ENCODE measurements around the gene ATP6V1C2.
"Not testable (repeated sequence)": the region's sequence is repeated elsewhere in the genome, so short reads cannot be mapped to it uniquely, and the experiment has no call there.

Gene ATP6V1C2

GRCh38 chr2:10814571-10815331, 93.3 kb downstream of the ATP6V1C2 start:
- H3K4me3 ChIP-seq (ENCODE audit: low read depth, low read length) = no peak overlapping the region
- peak; percentile 5 for DNase-seq (ENCODE audit: low read depth, low spot score)
- peak; percentile 23 for TF ChIP-seq CTCF (IDR thresholded peaks at IDR 0.05; ENCODE audit: low read depth, low read length)
- in situ Hi-C loops (cut with HindIII; ENCODE audit: low sequenced_read_pairs) = no loop called here

GRCh38 chr2:10817413-10817812, 96.0 kb downstream of the ATP6V1C2 start:
- TF ChIP-seq CTCF (IDR thresholded peaks at IDR 0.05; ENCODE audit: low read depth, low read length) = peak; percentile 65
- no peak overlapping the region for H3K4me3 ChIP-seq (ENCODE audit: low read depth, low read length)
- DNase-seq (ENCODE audit: low read depth, low spot score) = no peak
- in situ Hi-C loops (cut with HindIII; ENCODE audit: low sequenced_read_pairs) = no loop called here

DNA sequence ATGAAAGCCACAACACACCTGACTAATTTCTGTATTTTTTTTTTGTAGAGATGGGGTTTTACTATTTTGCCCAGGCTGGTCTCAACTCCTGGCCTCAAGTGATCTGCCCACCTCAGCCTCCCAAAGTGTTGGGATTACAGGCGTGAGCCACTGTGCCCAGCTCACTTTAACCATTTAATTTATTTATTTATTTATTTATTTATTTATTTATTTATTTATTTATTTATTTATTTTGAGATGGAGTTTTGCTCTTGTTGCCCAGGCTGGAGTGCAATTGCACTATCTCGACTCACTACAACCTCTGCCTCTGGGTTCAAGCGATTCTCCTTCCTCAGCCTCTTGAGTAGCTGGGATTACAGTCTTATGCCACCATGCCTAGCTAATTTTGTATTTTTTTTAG, 96.9 kb downstream of the ATP6V1C2 start:
- DNase-seq (ENCODE audit: low read depth, low spot score); H3K4me3 ChIP-seq (ENCODE audit: low read depth, low read length); in situ Hi-C loops (cut with HindIII; ENCODE audit: low sequenced_read_pairs): not testable (repeated sequence)

GRCh38 chr2:10818984-10819383, 97.6 kb downstream of the ATP6V1C2 start:
- no peak for TF ChIP-seq CTCF (IDR thresholded peaks at IDR 0.05; ENCODE audit: low read depth, low read length)
- H3K4me3 ChIP-seq (ENCODE audit: low read depth, low read length) = no peak overlapping the region
- DNase-seq (ENCODE audit: low read depth, low spot score) = no peak
- in situ Hi-C loops (cut with HindIII; ENCODE audit: low sequenced_read_pairs) = no loop called here

DNA sequence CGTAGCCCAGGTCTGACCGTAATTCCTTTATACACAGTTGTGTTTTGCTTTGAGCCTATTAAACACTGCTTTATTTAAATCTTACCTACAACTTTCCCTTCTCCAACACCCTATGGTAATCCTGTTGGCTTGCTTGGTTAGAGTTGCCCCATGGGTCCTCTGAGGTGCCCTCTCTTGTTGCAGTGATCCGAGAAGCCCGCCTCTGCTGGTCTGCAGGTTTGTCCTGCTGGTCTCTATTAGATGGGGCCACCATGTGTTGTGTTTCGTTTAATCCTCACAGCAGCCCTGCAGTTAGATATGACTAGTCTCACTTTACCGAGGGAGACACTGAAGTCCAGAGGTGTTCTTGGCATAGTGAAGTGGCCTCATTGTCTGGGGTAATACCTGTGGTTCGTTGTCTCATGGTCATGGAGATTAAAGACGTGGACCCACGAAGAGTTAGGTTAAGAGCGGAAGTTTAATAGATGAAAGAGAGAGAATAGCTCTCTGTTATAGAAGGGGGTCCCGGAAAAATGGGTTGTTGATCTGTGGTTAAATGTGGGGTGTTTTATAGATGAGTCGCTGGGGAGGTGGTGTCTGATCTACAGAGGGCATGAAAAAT, 98.4 kb downstream of the ATP6V1C2 start:
- in situ Hi-C loops (cut with HindIII; ENCODE audit: low sequenced_read_pairs) = no loop called here
- no peak overlapping the region for H3K4me3 ChIP-seq (ENCODE audit: low read depth, low read length)

DNA sequence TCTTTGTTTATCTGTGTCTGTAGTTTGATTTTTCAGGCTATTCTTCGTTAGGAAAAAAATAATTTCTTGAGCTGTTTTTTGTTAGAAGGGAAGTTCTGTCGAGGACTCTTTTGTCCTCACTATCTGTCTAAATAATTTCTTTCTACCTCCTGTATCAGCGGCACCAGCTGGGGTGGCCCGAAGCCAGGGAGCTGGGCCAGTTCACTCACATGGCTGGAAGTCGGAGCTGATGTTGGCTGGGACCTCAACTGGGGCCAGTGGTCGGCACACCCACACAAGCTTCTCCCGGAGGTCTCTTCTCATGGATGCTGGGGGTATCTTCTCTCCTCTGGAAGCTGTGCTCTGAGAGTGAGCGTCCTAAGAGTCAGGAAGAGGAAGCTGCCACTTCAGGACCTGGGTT, 99.1 kb downstream of the ATP6V1C2 start:
- H3K4me3 ChIP-seq (ENCODE audit: low read depth, low read length) = no peak overlapping the region
- no peak for TF ChIP-seq CTCF (IDR thresholded peaks at IDR 0.05; ENCODE audit: low read depth, low read length)
- in situ Hi-C loops (cut with HindIII; ENCODE audit: low sequenced_read_pairs) = no loop called here
- no peak for DNase-seq (ENCODE audit: low read depth, low spot score)

More for the DNA sequence above, 98.4 kb downstream of the ATP6V1C2 start:
- TF ChIP-seq CTCF (IDR thresholded peaks at IDR 0.05; ENCODE audit: low read depth, low read length) = no peak
- DNase-seq (ENCODE audit: low read depth, low spot score) = no peak

DNA sequence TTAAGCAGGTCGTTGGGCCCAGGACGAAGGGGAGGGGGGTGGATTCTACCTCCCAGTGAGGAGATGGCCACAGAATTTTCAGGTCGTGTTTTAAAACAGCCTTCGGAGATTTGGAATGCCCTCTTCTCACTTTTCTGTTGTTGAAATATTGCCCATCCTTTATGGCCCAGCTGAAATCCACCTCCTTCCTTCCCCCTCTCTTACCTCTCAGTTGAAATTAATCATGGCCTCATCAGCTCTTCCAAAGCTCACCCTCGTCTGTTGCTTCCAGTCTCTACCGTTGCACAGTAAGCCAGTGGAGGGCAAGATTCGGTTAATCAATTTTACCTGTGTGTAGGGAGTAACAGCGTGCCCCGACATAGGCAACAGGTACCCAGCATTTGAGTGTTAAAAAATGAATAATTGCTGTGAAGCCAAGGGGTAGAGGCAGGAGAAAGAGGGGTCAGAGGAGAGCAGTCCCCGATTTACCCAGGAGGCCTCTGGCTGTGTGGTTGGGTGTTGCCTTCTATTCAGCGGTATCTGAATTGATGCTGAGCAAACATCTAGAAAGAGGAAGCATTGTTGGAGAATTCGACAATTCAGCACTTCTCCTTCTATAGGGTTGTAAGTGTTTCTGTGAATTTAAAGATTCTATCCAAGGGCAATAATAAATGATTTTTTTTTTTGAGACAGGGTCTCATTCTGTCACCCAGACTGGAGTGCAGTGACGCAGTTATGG, 99.7 kb downstream of the ATP6V1C2 start:
- no peak overlapping the region for H3K4me3 ChIP-seq (ENCODE audit: low read depth, low read length)
- no peak for TF ChIP-seq CTCF (IDR thresholded peaks at IDR 0.05; ENCODE audit: low read depth, low read length)
- in situ Hi-C loops (cut with HindIII; ENCODE audit: low sequenced_read_pairs) = no loop called here
- DNase-seq (ENCODE audit: low read depth, low spot score) = no peak

Measured in astrocyte of the spinal cord (primary cell).